ENCODE results near the gene NAXE.

DNA sequence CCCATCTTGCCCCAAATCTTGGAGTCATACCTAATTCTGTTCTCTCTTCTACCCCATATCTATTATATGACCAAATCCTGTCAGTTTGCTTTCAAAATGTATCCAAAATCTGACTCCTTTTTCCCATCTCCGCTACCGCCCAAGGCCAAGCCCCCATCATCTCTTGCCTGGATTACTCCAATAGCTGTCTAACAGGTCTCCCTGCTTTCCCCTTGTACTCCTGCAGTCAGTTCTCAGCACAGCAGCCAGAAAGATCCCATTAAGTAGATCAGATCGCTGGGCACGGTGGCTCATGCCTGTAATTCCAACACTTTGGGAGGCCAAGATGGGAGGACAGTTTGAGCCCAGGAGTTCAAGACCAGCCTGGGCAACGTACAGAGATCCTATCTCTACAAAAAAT, 39.1 kb upstream of the NAXE start:
- TF ChIP-seq CTCF (conservative IDR thresholded peaks at IDR 0.05 in 1 of 2, IDR thresholded peaks at IDR 0.05 in 1 of 2; ENCODE audit: extremely low read depth in 1 of 2, insufficient read depth in 1 of 2, low read depth in 1 of 2, low read length in 2 of 2) (no peak), EZH2 (IDR thresholded peaks at IDR 0.05; ENCODE audit: borderline replicate concordance, low read length) (no peak)
